Activated T-cell treated with anti-CD3 and anti-CD28 coated beads for 48 hours (primary cell): Measurements from ENCODE around the gene FOXL1.

ENCODE experiments used
- DNase-seq: peaks from one replicate; pipeline ENCODE4 v3.0.0-alpha.2; 2020; ENCODE audit warnings: low read depth

Gene FOXL1

GRCh38 chr16:86578061-86578599 lies at the start of gene FOXL1:
FOXL1 (plus strand) TSS chr16:86578549; CDS start chr16:86578724, 175 bp downstream.
- no peak for DNase-seq

DNA sequence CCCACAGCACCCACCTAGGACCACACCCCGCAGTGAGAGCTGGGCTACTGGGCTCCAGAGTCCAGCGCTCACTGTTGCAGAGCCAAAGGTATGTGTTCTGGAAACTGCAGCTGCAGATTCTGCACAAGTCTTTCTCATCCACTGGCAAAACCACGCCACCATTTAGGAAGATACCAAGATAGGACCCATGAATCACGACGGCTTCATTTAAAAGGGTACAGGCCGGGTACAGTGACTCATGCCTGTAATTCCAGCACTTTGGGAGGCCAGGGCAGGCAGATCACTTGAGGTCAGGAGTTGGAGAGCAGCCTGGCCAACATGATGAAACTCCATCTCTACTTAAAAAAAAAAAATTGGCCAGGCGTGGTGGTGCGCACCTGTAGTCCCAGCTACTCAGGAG lies 49.2 kb upstream of the FOXL1 start:
- no peak for DNase-seq

DNA sequence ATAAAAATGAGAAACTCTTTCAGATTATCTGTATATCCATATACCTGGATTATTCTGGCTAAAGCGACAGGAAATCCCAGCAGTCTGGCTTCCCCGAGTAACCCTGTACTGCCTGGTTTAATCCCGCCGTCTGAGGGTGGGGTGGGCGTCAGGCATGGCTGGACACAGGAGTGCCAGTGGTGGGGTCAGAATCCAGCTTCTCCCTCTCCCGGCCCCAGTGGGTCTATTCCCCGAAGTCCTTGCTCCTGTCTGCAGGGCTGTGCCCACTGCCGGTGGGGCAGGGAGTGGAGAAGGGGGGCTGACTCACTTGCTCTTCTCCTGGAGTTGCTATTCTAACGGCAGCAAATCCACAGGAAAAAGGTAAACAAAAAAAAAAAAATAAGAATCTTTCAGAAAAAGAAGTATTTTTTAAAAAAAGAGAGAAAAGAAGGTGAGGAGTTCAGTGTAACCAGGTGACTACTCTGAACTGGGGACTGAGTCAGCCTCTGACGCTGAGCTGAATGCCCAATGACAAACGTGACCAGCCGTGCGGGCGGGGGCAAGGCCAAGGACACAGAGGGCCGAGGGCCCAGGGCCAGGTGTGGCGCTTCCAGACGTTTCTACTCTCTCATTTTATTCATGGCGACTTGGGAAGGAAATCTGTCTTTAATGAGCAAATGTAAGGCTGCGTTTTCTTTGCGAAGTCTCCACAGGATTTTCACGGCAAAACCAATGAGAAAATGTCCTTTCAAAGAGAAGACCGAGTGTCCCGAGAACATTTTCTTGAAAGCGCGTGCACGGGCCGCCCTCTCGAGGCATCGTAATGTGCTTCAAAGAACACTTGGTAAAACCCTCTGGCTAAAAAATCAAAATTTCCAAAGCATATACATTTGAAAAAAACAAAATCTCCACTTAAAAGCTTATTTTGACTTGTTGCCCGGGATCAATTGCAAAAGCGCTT lies 47.8 kb upstream of the FOXL1 start:
- no peak for DNase-seq

GRCh38 chr16:86531191-86531545 lies 47.2 kb upstream of the FOXL1 start:
- DNase-seq, result no peak

GRCh38 chr16:86531641-86532525 lies 46.5 kb upstream of the FOXL1 start:
- DNase-seq, result no peak

GRCh38 chr16:86532526-86532815 lies 45.9 kb upstream of the FOXL1 start:
- no peak for DNase-seq

- no peak for DNase-seq
Measured at GRCh38 chr16:86533076-86533475, 45.3 kb upstream of the FOXL1 start.

GRCh38 chr16:86533767-86534351 lies 44.5 kb upstream of the FOXL1 start:
- no peak for DNase-seq

DNA sequence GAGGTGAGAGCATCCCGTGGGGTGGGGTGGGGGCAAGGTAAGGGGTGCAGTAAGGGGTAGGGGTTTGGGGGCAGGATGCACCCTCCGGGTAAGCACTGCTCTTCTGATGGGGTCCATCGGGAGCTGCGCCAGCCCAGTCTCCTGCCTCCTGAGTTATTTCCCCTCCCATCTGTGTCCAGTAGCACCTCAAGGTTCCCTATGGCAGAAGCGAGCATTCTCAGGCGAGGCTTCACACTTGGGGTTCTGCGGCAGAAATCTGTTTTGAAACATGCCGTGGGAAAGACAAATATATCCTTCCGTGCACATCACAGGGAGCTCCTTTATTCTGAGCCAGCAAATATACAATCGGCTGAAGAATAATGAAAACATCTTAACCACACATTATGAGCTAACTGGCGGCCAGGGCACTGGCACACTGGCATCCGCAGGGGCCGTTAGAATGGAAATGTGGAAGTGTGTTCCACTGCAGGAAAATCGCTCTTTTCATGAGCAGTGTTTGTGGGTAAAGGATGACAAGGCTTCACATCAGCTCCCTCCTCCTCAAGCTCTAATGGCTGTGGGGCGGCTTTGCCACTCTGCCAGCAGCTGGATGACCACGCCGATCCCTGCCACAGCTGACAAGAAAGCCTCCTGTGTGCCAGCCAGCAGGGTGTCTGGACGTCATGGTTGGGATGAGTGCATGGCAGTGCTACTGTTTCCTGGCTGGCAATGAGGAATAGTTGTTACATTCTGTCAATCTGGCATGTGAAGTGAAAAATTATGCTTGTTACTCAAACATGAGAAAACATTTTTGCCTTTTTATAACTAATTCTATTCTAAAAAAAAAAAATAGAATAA lies 43.4 kb upstream of the FOXL1 start:
- no peak for DNase-seq

DNA sequence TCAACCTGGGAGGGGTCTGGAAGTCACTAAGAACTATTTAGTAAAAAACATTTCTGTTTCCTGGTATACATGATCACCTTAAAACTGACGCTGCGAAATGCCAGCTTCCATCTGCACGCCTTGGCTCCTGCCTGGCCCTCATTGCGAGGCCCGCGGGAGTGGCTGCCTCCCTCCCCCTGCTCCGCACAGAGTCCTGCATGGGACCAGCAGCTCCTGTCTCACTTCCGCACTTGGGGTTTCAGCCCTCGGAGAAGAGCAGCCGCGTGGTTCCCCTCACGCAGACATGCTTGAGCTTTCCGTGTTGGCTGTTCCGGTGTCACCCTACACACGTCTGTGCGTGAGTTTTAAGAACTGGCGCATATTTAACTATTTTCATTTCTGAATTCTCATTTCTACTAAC lies 41.7 kb upstream of the FOXL1 start:
- no peak for DNase-seq

- DNase-seq, result no peak
Measured at GRCh38 chr16:86537486-86537885, 40.9 kb upstream of the FOXL1 start.

DNA sequence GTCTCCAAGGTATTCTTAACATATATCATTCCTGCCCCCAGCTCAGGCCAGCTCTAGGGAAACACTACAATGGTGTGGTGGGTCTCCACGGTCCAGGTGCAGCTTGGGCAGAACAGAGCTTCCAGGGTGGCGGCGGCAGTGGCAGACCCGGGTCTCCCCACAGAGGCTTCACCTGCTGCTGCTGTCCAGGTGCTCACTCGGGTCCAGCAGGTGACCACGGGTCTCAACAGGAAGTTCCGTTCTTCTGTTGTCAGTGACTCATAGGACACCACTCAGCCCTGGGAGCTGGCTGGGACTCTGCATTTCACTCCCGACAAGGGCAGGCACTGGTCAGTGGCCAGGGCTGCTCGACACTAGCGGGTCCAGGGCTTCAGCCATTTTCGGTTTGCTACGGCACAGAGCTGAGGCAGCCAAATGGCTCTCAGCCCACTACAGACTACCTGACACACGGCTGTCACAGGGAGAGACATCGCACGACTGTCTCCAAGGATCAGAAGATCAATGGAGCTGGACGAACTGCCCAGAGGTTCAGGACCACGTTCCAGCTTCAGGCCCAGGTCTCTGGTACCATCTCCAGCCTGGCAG lies 40.1 kb upstream of the FOXL1 start:
- no peak for DNase-seq

DNA sequence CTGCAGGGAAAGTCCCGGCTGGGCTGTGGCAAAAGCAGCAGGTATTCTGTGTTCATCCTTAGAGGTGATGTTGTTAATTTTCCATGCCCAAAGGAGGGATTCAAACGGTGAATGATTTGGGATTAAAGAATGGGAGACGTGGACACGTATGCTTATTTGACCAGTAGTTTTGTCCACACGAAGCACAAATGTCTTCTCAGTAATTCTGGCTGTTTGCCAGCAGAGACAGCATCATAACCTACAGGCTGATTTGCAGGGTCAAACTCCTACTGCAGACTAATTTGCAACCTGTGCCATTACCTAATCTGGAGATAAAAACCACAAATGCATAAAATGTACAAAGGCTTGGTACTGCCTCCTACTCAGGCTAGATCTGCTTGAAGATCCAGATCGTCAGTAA lies 37.5 kb upstream of the FOXL1 start:
- DNase-seq, result no peak

DNA sequence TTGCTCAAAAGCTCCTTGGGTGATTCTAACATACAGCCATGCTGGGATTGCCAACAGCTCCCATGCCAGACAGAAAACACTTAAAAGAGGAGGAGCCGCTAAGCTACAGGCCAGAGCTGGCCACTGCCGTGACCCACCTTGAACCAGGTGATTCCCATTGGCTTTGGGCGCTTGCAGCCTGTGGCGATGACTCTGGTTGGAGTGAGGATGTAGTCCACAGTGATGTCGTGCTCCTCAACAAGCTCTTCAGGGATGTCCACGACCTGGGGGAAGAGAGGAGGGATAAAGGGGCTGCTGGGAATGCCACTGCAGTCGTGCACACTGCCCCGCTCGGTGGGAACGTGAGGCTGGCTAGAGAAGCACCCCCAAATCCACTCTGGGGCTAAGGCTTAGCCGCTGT lies 36.8 kb upstream of the FOXL1 start:
- no peak for DNase-seq

- no peak for DNase-seq
Measured at GRCh38 chr16:86542756-86543750, 35.3 kb upstream of the FOXL1 start.

- no peak for DNase-seq
Measured at GRCh38 chr16:86545481-86545880, 32.9 kb upstream of the FOXL1 start.

DNA sequence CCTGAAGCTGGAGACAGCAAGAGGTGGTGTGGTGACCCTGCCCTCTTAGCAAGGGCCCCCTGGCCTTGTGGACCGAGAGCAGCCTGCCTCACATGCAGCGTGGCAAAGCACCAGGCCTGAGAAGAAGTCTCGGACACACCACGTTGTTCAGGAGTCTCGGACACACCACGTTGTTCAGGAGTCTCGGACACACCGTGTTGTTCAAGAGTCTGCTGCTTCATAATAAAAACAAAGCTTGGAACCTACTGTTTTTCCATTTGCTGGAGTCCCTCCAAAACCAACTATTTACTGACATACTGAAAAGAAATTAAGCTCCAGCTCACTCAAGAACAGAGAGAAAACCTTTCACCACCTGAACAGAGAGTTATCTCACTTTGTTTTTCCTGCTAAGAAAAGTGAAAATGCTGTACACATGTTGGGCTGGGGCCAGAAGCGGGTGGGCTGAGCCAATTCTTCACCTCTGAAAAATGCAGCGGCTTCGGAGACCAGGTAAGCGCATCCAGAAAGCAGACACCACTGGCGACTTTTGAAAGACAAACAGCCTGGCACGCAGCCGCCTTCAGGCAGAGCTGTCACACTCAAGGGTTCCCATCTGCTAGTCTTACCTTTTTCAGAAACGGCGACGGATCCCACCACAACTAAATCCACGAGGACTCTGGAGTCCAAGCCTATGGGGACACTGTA lies 32.3 kb upstream of the FOXL1 start:
- DNase-seq, result no peak

DNA sequence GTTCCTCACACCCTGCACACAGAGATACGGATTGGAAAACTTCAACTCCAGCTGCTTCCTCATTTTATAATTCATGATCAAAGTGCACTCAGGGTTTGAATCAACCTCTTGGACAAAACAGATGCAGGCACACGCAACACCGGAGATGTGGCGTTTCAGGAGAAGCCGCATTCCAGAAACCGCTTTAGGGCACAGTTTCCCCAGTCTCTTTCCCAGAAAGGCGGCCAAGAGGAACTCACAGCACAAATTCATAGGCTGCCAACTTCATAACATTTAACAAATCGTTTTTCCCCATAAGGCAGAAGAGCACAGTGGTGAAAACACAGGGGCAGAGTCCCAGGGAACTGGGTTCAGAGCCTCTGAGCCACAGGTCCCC lies 31.7 kb upstream of the FOXL1 start:
- no peak for DNase-seq

GRCh38 chr16:86547286-86547685 lies 31.1 kb upstream of the FOXL1 start:
- no peak for DNase-seq
